Measurements from ENCODE around the gene ENGASE. TPM values are rescaled to one million over a fixed set of nuclear protein-coding genes. Genes with fewer than 3 reads are reported as not detected.
"Not testable (repeated sequence)": the region's sequence is repeated elsewhere in the genome, so short reads cannot be mapped to it uniquely, and the experiment has no call there.

Gene ENGASE
- 100 to 1,000 TPM; 162 to 165 TPM for total RNA-seq
- 1 to 10 TPM; 1.6 to 6.2 (median 3.9) TPM for polyA plus RNA-seq
- 53.2 to 152 (median 123) reads per million in 6 experiments for total RNA-seq

DNA sequence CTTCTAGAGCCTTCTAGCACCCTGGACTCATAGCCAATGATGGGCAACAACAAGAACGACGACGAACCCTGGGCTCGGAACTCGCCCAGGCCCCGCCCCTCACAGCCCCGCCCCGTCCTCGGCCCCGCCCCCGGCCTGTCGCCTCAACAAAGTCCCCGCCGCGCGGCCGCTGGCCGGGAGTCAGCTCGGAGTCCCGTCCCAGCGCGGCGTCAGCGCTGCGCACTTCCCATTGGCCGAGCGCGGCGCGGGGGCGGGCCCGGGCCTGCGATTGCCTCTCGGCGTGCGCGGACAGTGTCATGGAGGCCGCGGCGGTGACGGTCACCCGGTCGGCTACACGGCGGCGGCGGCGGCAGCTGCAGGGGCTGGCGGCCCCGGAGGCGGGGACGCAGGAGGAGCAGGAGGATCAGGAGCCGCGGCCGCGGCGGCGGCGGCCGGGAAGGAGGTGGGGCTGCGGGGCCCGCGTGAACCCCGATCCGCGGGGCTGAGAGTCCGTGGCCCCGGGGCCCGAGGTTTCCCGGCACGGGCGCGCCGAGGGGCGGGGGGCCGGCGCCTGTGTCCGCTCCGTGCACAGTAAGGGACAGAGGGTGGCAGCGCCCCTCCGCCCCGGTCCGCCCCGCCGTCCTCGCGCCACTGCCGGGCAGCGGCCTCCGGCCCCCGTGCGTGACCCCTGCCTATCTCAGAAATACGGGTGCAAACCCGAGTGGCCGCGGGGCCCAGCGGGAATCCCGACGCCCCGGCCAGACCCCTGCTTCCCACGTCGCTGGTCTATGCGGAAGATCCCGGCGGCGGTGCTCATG lies at the start of gene ENGASE:
Gene ENGASE (plus strand): TSS at position 176 of the 797 bp plus-strand sequence. CDS start 121 bp downstream, at position 297.
- Mint-ChIP-seq H3K4me3 (peak within 1 kb of the TSS; percentile 85 to 97 (median 94)), H3K9me3 (peaks cover 0 to 1% (median 0%) of the 10 kb centered on the region in 9 donors), H3K27me3 (no peaks in the 10 kb centered on the region), H3K27ac (peak within 1 kb of the TSS; percentile 81 to 95 (median 92)), H3K36me3 (peaks cover 0 to 23% (median 2%) of the 10 kb centered on the region in 3 donors), H3K4me1 (peaks cover 10 to 26% (median 19%) of the 10 kb centered on the region in 4 donors)
- DNase-seq (peak; percentile 83 to 94 (median 88)), ATAC-seq (peak; percentile 94 to 97)
- POLR2A ChIA-PET = interaction anchor here (0.8 to 1.2 kb wide), 4 partner anchors 14 to 96 kb away, joined by 3 to 4 read pairs (median 4); partner anchors contain the start of genes CANT1 and LGALS3BP

DNA sequence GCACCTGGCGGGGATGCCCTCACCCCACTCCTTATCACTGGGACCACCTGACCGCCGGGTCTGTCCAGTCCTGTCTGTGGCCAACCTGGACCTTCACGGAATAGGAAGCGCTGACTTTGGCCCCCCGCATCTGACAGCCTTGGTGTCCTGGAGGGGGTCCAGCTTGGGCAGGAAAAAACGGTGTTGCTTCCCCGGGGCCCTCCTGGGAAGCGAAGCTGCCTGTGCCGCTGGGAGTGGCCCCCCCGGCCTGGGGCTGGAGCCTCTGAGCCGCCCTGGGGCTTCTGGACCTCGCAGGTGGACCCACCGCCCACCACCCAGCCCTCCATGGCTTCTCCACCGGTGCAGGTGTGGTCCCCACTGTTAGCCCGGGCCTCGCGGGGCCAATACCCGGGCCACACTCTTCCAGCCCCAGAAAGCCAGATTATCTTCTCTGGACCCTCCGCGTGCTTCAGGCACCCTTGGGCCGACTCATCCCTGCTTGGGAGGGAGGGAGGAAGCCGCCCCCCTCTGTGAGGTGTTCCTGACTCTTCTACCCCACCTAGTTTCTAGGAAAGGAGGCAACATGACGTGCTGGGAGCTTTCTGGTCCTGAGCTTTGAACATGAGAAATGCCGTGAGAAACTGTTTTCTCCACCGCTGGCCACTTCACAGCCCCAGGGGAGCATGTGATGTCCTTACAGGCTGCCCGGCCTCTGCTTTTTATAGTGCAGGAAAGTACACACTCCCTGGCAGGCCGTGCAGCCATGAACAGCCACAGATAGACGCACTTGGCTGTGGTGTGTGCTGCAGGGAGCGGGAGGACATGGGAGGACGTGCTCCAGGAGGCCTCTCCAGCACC lies 49.5 kb upstream of the ENGASE start:
- peaks cover 0 to 29% (median 12%) of the 10 kb centered on the region in 5 donors for H3K27me3 Mint-ChIP-seq
- no peaks in the 10 kb centered on the region for H3K9me3 Mint-ChIP-seq
- H3K4me1 Mint-ChIP-seq = peaks cover 3 to 26% (median 8%) of the 10 kb centered on the region in 4 donors
- H3K27ac Mint-ChIP-seq = peak overlapping the region in 2 of 10 donors; percentile 1 to 22
- H3K36me3 Mint-ChIP-seq = no peaks in the 10 kb centered on the region
- H3K4me3 Mint-ChIP-seq = peak overlapping the region; percentile 77 to 94 (median 88)
- POLR2A ChIA-PET = interaction anchor here (0.8 kb wide), 1 partner anchor 49 kb away, joined by 3 read pairs; the partner anchor contains the start of gene ENGASE
- DNase-seq (peak in 1 of 10 donors; percentile 52), ATAC-seq (no peak)

DNA sequence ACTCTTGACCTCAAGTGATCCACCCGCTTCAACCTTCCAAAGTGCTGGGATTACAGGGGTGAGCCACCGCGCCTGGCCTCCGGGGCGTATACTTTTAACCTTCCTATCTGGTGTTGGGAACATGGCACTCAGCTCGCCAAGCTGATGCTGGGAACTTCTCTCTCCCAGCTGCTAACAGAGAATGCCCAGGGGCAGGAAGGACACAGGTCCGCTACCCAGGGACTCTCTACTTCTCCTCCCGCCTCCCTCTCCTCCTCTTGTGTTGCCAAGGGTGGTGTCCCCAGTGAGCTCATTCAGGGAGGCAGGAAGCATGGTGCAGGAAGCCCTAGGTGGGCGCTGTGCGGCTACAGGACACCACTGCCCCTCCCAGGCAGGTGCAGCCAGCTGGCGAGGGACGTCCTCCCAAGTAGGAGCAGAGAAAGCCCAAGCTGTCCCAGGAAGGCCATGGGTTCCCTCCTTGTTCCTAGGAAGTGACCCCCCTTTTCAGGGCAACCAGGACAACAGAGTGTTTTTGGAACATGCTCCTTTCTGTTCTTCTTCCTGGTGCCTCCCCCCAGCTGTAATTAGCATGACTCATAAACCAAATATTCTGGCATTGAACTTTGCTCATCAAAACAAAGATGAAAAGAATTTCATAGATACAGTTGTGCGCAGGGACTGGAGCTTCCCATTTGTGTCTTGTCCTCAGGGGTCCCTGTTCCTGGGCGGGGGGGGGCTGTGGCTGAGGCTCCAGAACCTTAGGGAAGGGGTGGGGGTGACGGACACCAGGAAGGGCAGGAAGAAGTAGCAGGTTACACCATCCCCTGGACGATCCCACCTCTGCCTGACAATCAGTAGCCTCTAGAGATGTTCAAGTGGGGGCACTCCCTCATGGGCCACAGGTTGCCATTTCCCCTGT lies 48.0 kb upstream of the ENGASE start:
- H3K9me3 Mint-ChIP-seq = no peaks in the 10 kb centered on the region
- no peak overlapping the region for H3K27ac Mint-ChIP-seq
- H3K4me1 Mint-ChIP-seq = peaks cover 3 to 26% (median 8%) of the 10 kb centered on the region in 4 donors
- POLR2A ChIA-PET = no interaction called here
- peak in 1 of 10 donors; percentile 48 for DNase-seq
- peaks cover under 1 to 40% (median 15%) of the 10 kb centered on the region in 5 donors for H3K27me3 Mint-ChIP-seq
- no peak for ATAC-seq
- H3K4me3 Mint-ChIP-seq = peak overlapping the region in 3 of 10 donors; percentile 10 to 66 (median 39)
- H3K36me3 Mint-ChIP-seq = no peaks in the 10 kb centered on the region

DNA sequence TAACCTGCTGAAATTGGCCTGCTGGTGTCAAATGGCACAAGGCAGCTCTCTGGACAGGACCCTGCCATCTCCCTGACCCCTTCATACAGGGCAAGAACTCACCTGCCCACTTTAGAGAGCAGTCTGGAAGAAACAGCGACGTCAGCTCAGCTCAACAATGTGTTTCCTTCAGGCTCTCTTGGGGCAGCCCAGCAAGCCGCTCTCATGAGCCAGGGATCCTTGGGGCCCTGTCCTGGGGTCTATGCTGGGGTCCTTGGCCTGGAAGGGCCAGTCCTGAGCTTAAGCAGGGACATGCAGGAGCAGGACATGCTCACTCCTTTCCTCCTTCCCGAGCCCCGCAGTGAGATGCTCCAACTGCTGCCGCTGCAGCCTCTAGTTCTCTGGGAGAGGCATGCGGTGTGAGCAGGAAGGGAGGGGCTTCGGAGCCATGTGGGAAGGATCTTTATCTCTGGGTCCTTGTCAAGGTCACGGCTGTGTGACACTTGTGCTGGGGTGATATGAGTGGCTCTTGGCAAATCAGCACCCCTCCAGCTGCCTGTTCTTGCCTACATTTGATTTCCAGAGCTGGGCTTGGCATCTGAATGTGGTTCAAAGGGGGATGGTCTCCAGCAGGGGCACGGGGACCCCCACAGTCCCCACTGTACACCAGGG lies 47.2 kb upstream of the ENGASE start:
- DNase-seq = peak in 1 of 10 donors; percentile 45
- Mint-ChIP-seq H3K9me3 (no peaks in the 10 kb centered on the region), H3K4me3 (no peak overlapping the region), H3K27me3 (peaks cover 3 to 48% (median 20%) of the 10 kb centered on the region in 5 donors), H3K36me3 (peaks cover 0 to 2% (median 0%) of the 10 kb centered on the region in 3 donors), H3K27ac (no peak overlapping the region), H3K4me1 (peaks cover 4 to 26% (median 8%) of the 10 kb centered on the region in 4 donors)
- POLR2A ChIA-PET = interaction anchor here (0.6 kb wide), 1 partner anchor 18 kb away, joined by 4 read pairs; the partner anchor contains the start of gene CANT1
- ATAC-seq = no peak

- ATAC-seq (no peak), DNase-seq (no peak)
- Mint-ChIP-seq H3K4me1 (peaks cover 5 to 22% (median 8%) of the 10 kb centered on the region in 4 donors), H3K36me3 (peaks cover 0 to 2% (median 0%) of the 10 kb centered on the region in 3 donors), H3K4me3 (no peak overlapping the region), H3K9me3 (no peaks in the 10 kb centered on the region), H3K27me3 (peaks cover 3 to 49% (median 18%) of the 10 kb centered on the region in 5 donors), H3K27ac (no peak overlapping the region)
- POLR2A ChIA-PET = no interaction called here
These were observed 46.6 kb upstream of the ENGASE start for GRCh38 chr17:79027925-79028491.

- Mint-ChIP-seq H3K27ac (no peak overlapping the region), H3K27me3 (peaks cover 3 to 49% (median 15%) of the 10 kb centered on the region in 5 donors), H3K4me3 (no peak overlapping the region), H3K4me1 (peaks cover 3 to 17% (median 7%) of the 10 kb centered on the region in 4 donors), H3K9me3 (no peaks in the 10 kb centered on the region), H3K36me3 (peaks cover 0 to 2% (median 0%) of the 10 kb centered on the region in 3 donors)
- POLR2A ChIA-PET = no interaction called here
- DNase-seq (peak in 1 of 10 donors; percentile 38), ATAC-seq (no peak)
These were observed 45.9 kb upstream of the ENGASE start for GRCh38 chr17:79028496-79029326.

DNA sequence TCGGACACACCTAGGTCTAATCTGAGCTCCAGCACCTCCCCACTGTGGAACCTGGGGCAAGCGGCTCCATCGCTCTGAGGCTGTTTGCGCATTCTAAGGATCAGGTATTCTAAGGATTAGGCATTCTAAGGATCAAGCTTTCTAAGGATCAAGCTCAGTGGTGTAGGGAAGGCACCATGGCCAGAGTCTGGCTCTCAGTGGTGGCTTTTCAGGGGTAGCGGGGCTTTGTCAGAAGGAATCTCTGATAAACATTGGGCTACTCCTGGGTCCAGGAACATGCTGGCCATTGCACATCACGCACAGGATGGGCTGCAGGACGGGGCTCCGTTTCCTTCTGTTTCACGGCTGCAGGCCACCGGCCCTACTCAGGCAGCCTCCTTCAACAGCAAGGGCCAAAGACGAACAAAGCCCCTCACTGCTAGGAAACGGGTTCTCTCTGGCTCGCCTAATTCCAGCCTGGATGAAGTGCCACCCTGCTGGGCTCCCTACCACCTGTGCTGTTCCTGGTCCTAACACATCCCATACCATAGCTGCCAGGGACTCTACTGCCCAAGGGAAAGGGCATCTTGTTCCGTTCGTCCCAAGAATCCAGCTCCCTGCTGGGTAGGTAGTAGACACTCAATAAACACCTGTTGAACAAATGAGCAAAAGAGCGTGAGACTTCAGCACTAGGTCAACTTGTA lies 45.2 kb upstream of the ENGASE start:
- peaks cover 3 to 49% (median 13%) of the 10 kb centered on the region in 5 donors for H3K27me3 Mint-ChIP-seq
- no peak overlapping the region for H3K4me3 Mint-ChIP-seq
- H3K36me3 Mint-ChIP-seq = peaks cover 0 to 2% (median 0%) of the 10 kb centered on the region in 3 donors
- ATAC-seq (no peak), DNase-seq (peak in 1 of 10 donors; percentile 40)
- H3K4me1 Mint-ChIP-seq = peaks cover 0 to 10% (median 4%) of the 10 kb centered on the region in 4 donors
- peak overlapping the region in 1 of 10 donors; percentile 29 for H3K27ac Mint-ChIP-seq
- H3K9me3 Mint-ChIP-seq = no peaks in the 10 kb centered on the region
- POLR2A ChIA-PET = no interaction called here

GRCh38 chr17:79030636-79031035 lies 44.0 kb upstream of the ENGASE start:
- DNase-seq = peak in 1 of 10 donors; percentile 14
- Mint-ChIP-seq H3K27ac (peak overlapping the region in 1 of 10 donors; percentile 63), H3K27me3 (peaks cover 3 to 49% (median 13%) of the 10 kb centered on the region in 5 donors)
- not testable (repeated sequence) for H3K4me1 Mint-ChIP-seq, ATAC-seq, H3K9me3 Mint-ChIP-seq, H3K4me3 Mint-ChIP-seq, H3K36me3 Mint-ChIP-seq
- POLR2A ChIA-PET = interaction anchor here (1.1 kb wide), 1 partner anchor 12 kb away, joined by 3 read pairs; no protein-coding TSS in a partner anchor

GRCh38 chr17:79031996-79032875 lies 42.4 kb upstream of the ENGASE start:
- H3K27me3 Mint-ChIP-seq = peaks cover 3 to 39% (median 13%) of the 10 kb centered on the region in 5 donors
- H3K4me3 Mint-ChIP-seq = no peak overlapping the region
- peak in 1 of 10 donors; percentile 31 for DNase-seq
- peak overlapping the region in 3 of 10 donors; percentile 20 to 74 (median 53) for H3K27ac Mint-ChIP-seq
- H3K36me3 Mint-ChIP-seq = peaks cover 0 to 2% (median 0%) of the 10 kb centered on the region in 3 donors
- no peak for ATAC-seq
- POLR2A ChIA-PET = no interaction called here
- no peaks in the 10 kb centered on the region for H3K9me3 Mint-ChIP-seq
- peaks cover 0 to 3% (median under 1%) of the 10 kb centered on the region in 4 donors for H3K4me1 Mint-ChIP-seq

Measured in naive thymus-derived CD8-positive, alpha-beta T cell (primary cell).